ENCODE measurements around the gene CCDC158.

The CCDC158 gene

DNA sequence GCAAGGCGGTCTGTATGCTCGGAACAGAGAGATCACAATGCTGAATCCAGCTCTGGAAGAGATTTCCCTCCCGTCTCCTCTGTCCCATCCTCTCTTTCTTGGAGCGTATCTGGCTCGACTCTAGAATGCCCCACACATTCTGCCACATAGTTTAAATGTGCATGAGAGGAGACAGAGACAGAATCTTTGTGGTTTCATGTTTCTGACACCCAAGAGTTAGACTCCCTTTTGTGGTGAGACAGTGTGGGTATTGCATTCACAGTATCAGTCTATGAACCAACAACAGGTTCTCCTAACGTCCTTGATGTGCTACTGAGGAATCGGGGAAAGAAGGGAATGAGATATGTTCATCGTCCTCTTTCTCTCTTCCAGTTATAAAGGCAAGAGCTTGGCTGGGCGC, 144.1 kb downstream of the CCDC158 start:
- in situ Hi-C loops (cut with MboI; ENCODE audit: low pct_unique_long_range_greater_than_20kb, low sequenced_read_pairs, unreplicated experiment) = no loop called here
- DNase-seq (ENCODE audit: low spot score) = no peak
- TF ChIP-seq, protein P1, sequence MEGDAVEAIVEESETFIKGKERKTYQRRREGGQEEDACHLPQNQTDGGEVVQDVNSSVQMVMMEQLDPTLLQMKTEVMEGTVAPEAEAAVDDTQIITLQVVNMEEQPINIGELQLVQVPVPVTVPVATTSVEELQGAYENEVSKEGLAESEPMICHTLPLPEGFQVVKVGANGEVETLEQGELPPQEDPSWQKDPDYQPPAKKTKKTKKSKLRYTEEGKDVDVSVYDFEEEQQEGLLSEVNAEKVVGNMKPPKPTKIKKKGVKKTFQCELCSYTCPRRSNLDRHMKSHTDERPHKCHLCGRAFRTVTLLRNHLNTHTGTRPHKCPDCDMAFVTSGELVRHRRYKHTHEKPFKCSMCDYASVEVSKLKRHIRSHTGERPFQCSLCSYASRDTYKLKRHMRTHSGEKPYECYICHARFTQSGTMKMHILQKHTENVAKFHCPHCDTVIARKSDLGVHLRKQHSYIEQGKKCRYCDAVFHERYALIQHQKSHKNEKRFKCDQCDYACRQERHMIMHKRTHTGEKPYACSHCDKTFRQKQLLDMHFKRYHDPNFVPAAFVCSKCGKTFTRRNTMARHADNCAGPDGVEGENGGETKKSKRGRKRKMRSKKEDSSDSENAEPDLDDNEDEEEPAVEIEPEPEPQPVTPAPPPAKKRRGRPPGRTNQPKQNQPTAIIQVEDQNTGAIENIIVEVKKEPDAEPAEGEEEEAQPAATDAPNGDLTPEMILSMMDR (IDR thresholded peaks at IDR 0.05; ENCODE audit: extremely low read depth, insufficient read depth, missing control alignments) = no peak

DNA sequence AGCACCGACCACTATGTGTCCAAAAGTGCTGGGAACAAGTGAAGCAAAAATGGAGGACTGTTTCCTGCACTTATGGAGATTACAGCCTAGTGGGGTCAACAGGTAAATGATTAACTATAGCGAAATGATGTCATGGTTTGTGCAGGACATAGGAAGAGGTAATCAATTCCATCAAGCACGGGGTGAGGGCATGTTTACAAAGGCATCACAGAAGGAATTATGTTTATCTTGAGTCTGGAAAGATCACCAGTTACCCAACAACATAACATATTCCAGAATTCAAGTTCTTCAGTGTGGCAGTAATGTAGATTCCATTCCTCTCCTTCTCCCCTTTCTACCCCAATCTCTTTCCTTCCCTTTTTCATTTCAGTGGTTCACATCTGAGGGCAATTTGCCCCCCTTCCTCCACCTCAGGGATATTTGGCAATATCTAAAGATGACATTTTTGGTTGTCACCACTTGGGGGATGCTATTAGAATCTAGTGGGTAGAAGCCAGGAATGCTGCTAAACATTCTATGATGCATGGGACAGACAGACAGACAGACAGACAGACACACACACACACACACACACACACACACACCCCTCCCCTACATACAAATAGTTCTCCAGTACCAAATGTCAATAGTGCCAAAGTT, 145.3 kb downstream of the CCDC158 start:
- in situ Hi-C loops (cut with MboI; ENCODE audit: low pct_unique_long_range_greater_than_20kb, low sequenced_read_pairs, unreplicated experiment) = no loop called here

DNA sequence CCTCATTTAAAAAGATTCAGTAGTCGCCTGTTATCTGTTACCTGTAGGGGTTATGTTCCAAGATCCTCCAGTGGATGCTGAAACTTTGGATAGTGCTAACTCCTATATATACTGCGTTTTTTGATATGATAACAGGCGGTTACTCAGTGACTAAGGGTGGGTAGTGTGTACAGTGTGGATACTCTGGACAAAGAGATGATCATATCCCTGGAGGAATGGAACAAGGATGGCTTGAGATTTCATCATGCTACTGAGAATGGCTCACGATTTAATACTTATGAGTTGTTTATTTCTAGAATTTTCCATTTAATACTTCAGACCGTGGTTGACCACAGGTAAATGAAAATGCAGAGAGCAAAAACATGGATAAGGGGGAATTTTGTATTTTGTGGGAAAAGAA, 147.9 kb downstream of the CCDC158 start:
- in situ Hi-C loops (cut with MboI; ENCODE audit: low pct_unique_long_range_greater_than_20kb, low sequenced_read_pairs, unreplicated experiment) = no loop called here
- no peak for DNase-seq (ENCODE audit: low spot score)
- TF ChIP-seq, protein P1 (IDR thresholded peaks at IDR 0.05; ENCODE audit: extremely low read depth, insufficient read depth, missing control alignments) = no peak

More for the DNA sequence above, 145.3 kb downstream of the CCDC158 start:
- TF ChIP-seq, protein P1 (IDR thresholded peaks at IDR 0.05; ENCODE audit: extremely low read depth, insufficient read depth, missing control alignments) = no peak
- no peak for DNase-seq (ENCODE audit: low spot score)

DNA sequence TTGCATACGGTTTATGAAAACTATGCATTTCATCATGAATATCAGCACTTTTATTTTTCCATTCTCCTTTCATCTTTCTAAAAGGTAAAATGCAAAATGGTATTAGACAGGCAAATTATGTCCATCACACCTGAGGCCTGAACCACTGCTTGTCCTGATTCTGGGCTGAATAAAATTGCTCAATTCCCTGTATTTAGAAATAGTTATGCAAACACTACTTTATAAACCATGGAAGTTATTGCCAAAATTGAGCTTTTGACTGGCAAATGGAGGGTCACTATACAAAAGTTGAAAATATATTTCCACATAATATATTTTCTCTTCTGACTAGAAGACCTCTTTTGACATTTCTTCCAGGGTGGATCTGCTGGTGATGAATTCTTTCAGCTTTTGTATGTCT, 148.4 kb downstream of the CCDC158 start:
- in situ Hi-C loops (cut with MboI; ENCODE audit: low pct_unique_long_range_greater_than_20kb, low sequenced_read_pairs, unreplicated experiment) = no loop called here
- TF ChIP-seq, protein P1 (IDR thresholded peaks at IDR 0.05; ENCODE audit: extremely low read depth, insufficient read depth, missing control alignments) = no peak

DNA sequence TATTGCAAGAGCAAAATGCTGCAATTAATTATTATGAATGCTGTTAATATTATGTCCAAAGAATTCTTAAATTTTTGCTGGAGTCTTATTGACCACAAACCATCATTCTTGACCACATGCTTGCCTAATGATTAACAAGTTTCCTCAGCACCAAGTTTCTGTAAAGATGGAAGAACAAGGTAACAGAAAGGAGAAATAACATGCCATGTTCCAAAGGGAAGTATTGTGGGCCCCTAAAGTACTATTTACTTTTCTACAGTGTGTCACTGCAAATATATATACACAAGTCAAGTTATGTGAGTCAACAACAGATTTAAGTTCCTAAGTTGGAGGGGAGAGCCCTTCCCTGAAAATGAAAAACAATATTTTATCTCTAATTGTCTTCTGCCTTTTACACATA, 148.9 kb downstream of the CCDC158 start:
- in situ Hi-C loops (cut with MboI; ENCODE audit: low pct_unique_long_range_greater_than_20kb, low sequenced_read_pairs, unreplicated experiment) = no loop called here
- TF ChIP-seq, protein P1 (IDR thresholded peaks at IDR 0.05; ENCODE audit: extremely low read depth, insufficient read depth, missing control alignments) = no peak
- DNase-seq (ENCODE audit: low spot score) = no peak

More for the DNA sequence above, 148.4 kb downstream of the CCDC158 start:
- DNase-seq (ENCODE audit: low spot score) = no peak

DNA sequence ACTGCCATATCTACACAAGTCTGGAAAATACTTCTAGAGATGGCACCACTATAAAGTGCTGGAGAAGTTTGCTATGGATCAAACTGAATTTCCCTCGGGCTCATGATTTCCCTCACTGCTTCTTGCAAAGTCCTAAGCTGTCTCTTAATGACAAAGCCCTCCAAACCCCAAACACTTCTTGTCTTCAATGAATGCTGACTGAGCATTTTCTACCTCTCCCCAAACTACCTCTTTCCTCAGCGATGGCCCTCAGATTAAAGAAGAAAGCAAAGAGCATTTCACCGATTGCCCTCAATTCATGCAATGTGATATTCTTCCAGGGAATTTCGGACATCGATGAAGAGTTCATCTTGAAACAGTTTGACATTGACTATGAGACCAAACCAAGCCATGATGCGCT, 149.7 kb downstream of the CCDC158 start:
- in situ Hi-C loops (cut with MboI; ENCODE audit: low pct_unique_long_range_greater_than_20kb, low sequenced_read_pairs, unreplicated experiment) = no loop called here
- TF ChIP-seq, protein P1 (IDR thresholded peaks at IDR 0.05; ENCODE audit: extremely low read depth, insufficient read depth, missing control alignments) = no peak
- no peak for DNase-seq (ENCODE audit: low spot score)
